Activated B cell treated with CpG ODN at 0.5 μM for 24 hours (primary cell): ENCODE data around the gene ZNF574. TPM values are rescaled to one million over a fixed set of nuclear protein-coding genes. Genes with fewer than 3 reads are reported as not detected.

Experiments used
- ATAC-seq: fragments of 200-7000 bp; cut with Tn5 transposase; one replicate; pipeline ENCODE4 v1.10.0; 2021; ENCODE audit warnings: low read depth, mild to moderate bottlenecking, moderate library complexity
- CTCF ChIA-PET: fragments of 350-600 bp; sonication (Branson Sonifier 250); formaldehyde crosslinking; loops from one replicate; lab custom pipeline; 2021; ENCODE audit warnings: antibody characterized with exemption; lab: Charles Lee
- POLR2A ChIA-PET: fragments of 350-600 bp; sonication (Branson Sonifier 250); formaldehyde crosslinking; loops from one replicate; lab custom pipeline; 2021; ENCODE audit warnings: antibody characterized with exemption; lab: Charles Lee
- DNase-seq: peaks from one replicate; pipeline ENCODE4 v3.0.0; 2022
- H3K27ac Mint-ChIP-seq: one replicate; pipeline ENCODE4 v1.8.0; 2020; ENCODE audit warnings: mixed read lengths
- H3K27me3 Mint-ChIP-seq: one replicate; pipeline ENCODE4 v1.8.0; 2021; ENCODE audit warnings: mixed read lengths
- H3K36me3 Mint-ChIP-seq: one replicate; pipeline ENCODE4 v1.8.0; 2021; ENCODE audit warnings: low read depth, mixed read lengths
- H3K4me1 Mint-ChIP-seq: one replicate; pipeline ENCODE4 v1.8.0; 2021; ENCODE audit warnings: mixed read lengths
- H3K4me3 Mint-ChIP-seq: one replicate; pipeline ENCODE4 v1.8.0; 2020; ENCODE audit warnings: mild to moderate bottlenecking, mixed read lengths
- H3K9me3 Mint-ChIP-seq: one replicate; pipeline ENCODE4 v1.8.0; 2020; ENCODE audit warnings: mixed read lengths
- CTCF ChIP-seq: fragments of 200-600 bp; IDR thresholded peaks from one replicate; pipeline ENCODE4 v1.8.0; 2022; ENCODE audit warnings: antibody characterized with exemption, mild to moderate bottlenecking
- intact Hi-C: fragments of 100-400 bp; cut with micrococcal nuclease; formaldehyde crosslinking; loops from one replicate; pipeline ENCODE4 v1.15.1; 2024
- total RNA-seq: library from RNA; stranded (reverse); gene quantifications from 2 replicates; pipeline ENCODE4 v1.2.3, GENCODE V29; 2022

The ZNF574 gene
- total RNA-seq, 1 donor from 2014 or later = 29.6 TPM

- ATAC-seq = no peak
- TF ChIP-seq CTCF = no peak
- no peak for DNase-seq
- no peak overlapping the region for H3K4me3 Mint-ChIP-seq
- no peak overlapping the region for H3K27ac Mint-ChIP-seq
- ChIA-PET POLR2A (interaction anchor here (0.6 to 2.4 kb wide), 3 partner anchors 34 to 106 kb away, joined by 3 to 10 read pairs (median 6); no protein-coding TSS in a partner anchor), CTCF (no interaction called here)
- peaks cover 67% of the 10 kb centered on the region for H3K36me3 Mint-ChIP-seq
- no peaks in the 10 kb centered on the region for H3K9me3 Mint-ChIP-seq
- H3K27me3 Mint-ChIP-seq = no peaks in the 10 kb centered on the region
- intact Hi-C loops = loop anchor here (5.0 kb wide), 1 partner anchor 203 kb away; the partner anchor contains the start of gene CD79A
- H3K4me1 Mint-ChIP-seq = peaks cover 38% of the 10 kb centered on the region
These were observed 4.2 kb downstream of the ZNF574 start for GRCh38 chr19:42079886-42080763.

GRCh38 chr19:42080764-42081375, 4.9 kb downstream of the ZNF574 start:
- CTCF ChIA-PET = interaction anchor here (0.7 to 1.1 kb wide), 5 partner anchors 28 to 320 kb away, joined by 3 read pairs; no protein-coding TSS in a partner anchor
- no peak for TF ChIP-seq CTCF
- ATAC-seq (no peak), DNase-seq (no peak)
- intact Hi-C loops = loop anchor here (1.0 kb wide), 2 partner anchors 103 to 215 kb away; no protein-coding TSS in a partner anchor
- H3K36me3 Mint-ChIP-seq = peaks cover 64% of the 10 kb centered on the region
- H3K27ac Mint-ChIP-seq = no peak overlapping the region
- H3K9me3 Mint-ChIP-seq = no peaks in the 10 kb centered on the region
- no peak overlapping the region for H3K4me3 Mint-ChIP-seq
- no peaks in the 10 kb centered on the region for H3K27me3 Mint-ChIP-seq
- H3K4me1 Mint-ChIP-seq = peaks cover 34% of the 10 kb centered on the region
- POLR2A ChIA-PET = interaction anchor here (0.6 to 2.4 kb wide), 5 partner anchors 10 to 105 kb away, joined by 3 to 10 read pairs (median 6); no protein-coding TSS in a partner anchor

- POLR2A ChIA-PET = interaction anchor here (0.6 to 2.4 kb wide), 6 partner anchors 9 to 130 kb away, joined by 3 to 10 read pairs (median 5); no protein-coding TSS in a partner anchor
- intact Hi-C loops = loop anchor here (1.0 kb wide), 2 partner anchors 103 to 215 kb away; no protein-coding TSS in a partner anchor
- no peaks in the 10 kb centered on the region for H3K27me3 Mint-ChIP-seq
- H3K4me1 Mint-ChIP-seq = peaks cover 35% of the 10 kb centered on the region
- peaks cover 59% of the 10 kb centered on the region for H3K36me3 Mint-ChIP-seq
- peak overlapping the region; percentile 5 for H3K27ac Mint-ChIP-seq
- TF ChIP-seq CTCF = no peak
- ATAC-seq (peak; percentile 51), DNase-seq (no peak)
- no peaks in the 10 kb centered on the region for H3K9me3 Mint-ChIP-seq
- H3K4me3 Mint-ChIP-seq = no peak overlapping the region
- CTCF ChIA-PET = interaction anchor here (0.7 to 1.1 kb wide), 6 partner anchors 27 to 319 kb away, joined by 3 read pairs; no protein-coding TSS in a partner anchor
These were observed 5.7 kb downstream of the ZNF574 start for GRCh38 chr19:42081584-42082203.

GRCh38 chr19:42083537-42083936, 7.6 kb downstream of the ZNF574 start:
- ATAC-seq = no peak
- no peak for DNase-seq
- CTCF ChIA-PET = no interaction called here
- TF ChIP-seq CTCF = no peak
- POLR2A ChIA-PET = interaction anchor here (2.5 kb wide), 1 partner anchor 7 kb away, joined by 21 read pairs; the partner anchor contains the start of gene ZNF574
- Mint-ChIP-seq H3K9me3 (no peaks in the 10 kb centered on the region), H3K4me3 (no peak overlapping the region), H3K27ac (no peak overlapping the region), H3K4me1 (peaks cover 31% of the 10 kb centered on the region), H3K36me3 (peaks cover 45% of the 10 kb centered on the region), H3K27me3 (no peaks in the 10 kb centered on the region)
- intact Hi-C loops = no loop called here
